HT-29 (cell line): ENCODE results near the gene TBP. TPM values are rescaled to one million over a fixed set of nuclear protein-coding genes. Genes with fewer than 3 reads are reported as not detected.
A peak's percentile ranks its signal among the peaks of the same experiment; 100 is the strongest.
"Not testable (repeated sequence)": the region's sequence is repeated elsewhere in the genome, so short reads cannot be mapped to it uniquely, and the experiment has no call there.

Source experiments
- DNase-seq: peaks from one replicate; pipeline ENCODE4 v3.0.0-alpha.2; 2015; ENCODE audit warnings: low spot score
- total RNA-seq: library from RNA; depleted of rRNA; stranded (reverse); fragments of >200 nt; shearing (Covaris generic); gene quantifications from 2 replicates; pipeline ENCODE4 v1.2.3, GENCODE V29; 2014; rRNA removed

Gene TBP
- total RNA-seq = 19.6 and 32.1 TPM in 2 replicates

DNA sequence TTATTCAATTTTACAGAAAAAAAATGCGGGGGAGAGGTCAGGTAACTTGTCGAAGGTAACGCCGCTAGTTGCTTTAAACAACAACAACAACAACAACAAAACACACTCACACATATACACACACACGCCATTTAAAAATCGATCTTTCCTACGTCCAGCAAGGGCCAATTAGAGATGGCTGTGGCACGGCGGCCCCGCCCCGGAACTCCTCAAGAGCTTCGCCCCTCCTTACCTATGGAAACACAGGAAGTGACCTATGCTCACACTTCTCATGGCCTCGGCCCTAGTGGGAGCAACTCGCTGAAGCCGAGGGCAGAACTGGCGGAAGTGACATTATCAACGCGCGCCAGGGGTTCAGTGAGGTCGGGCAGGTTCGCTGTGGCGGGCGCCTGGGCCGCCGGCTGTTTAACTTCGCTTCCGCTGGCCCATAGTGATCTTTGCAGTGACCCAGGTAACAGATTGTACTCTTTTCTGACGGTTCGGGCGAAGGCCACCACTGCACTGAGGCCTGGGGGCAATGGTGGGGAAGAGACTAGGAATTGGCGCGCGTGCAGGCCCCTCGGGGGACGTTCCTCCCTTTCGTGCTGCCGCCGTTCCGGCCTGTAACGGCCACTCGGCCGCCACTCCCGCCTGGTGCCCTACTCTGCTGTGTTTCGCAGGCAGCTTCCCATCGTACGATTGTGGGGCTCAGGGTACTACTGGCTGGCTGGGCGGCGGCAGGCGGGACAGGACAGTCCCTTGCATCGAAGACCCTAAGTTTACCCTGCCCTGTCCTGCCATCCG is at the start of gene TBP:
TSS of gene TBP (plus strand) at position 357 of the 783 bp plus-strand sequence. CDS start 2,661 bp downstream, outside the sequence.
- DNase-seq = peak; percentile 97

DNA sequence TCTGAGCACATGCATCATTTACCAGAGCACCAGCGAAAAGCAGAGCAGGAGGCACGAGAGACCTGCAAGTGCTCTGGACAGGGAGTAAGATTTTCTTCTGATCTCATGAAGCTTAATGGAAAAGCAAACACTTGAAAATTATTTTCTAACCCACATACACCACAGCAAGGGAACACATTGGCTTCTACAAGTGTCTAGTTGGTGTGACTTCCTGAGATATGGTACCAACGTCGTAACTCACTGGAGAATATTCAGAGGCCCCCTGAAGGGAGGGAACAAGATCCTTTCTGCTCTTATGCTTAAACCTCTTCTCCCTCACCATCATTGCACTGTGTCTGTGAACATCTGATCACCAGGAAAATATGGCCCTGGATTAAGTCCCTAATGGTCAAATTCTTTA is 49.7 kb upstream of the TBP start:
- no peak for DNase-seq

DNA sequence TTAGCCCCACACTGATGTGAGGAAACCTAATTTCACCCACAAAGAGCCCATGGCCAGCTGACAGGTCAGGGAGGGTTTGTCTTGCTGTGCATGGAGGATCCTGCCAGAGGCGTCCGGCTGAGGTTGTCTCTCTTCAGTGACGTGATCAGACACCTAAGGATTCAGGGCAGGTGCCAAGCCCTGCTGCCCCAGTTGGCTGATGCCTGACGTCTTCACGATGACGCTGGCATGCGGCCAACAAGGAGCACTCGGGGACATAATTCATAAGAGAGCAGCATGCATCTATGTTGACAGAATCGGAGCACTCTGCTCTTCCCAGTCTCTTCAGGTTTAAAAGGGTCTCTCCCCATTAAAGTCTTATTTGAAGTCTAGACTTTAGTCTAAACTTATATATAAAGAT is 48.9 kb upstream of the TBP start:
- no peak for DNase-seq

- no peak for DNase-seq
Measured at GRCh38 chr6:170506446-170506845, 47.7 kb upstream of the TBP start.

GRCh38 chr6:170507728-170508127 is 46.4 kb upstream of the TBP start:
- DNase-seq = not testable (repeated sequence)

DNA sequence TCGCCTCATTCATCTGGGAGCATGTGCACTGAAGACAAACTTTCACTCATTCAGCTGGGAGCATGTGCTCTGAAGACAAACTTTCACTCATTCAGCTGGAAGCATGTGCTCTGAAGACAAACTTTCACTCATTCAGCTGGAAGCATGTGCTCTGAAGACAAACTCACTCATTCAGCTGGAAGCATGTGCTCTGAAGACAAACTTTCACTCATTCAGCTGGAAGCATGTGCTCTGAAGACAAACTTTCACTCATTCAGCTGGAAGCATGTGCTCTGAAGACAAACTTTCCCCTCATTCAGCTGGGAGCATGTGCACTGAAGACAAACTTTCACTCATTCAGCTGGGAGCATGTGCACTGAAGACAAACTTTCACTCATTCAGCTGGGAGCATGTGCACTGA is 45.9 kb upstream of the TBP start:
- not testable (repeated sequence) for DNase-seq

- DNase-seq = not testable (repeated sequence)
Measured at GRCh38 chr6:170508892-170509722, 45.1 kb upstream of the TBP start.

DNA sequence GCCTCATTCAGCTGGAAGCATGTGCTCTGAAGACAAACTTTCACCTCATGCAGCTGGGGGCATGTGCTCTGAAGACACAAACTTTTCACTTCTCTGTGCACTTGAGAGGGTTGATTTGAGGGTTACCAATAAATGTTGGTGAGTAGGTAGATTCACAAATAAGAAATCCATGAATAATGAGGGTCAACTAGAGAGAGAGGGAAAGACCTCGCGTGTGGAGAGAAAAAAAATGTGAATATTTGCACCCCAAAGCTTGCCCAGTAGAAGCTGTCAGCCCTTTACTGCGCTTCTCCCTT is 44.5 kb upstream of the TBP start:
- DNase-seq = no peak

DNA sequence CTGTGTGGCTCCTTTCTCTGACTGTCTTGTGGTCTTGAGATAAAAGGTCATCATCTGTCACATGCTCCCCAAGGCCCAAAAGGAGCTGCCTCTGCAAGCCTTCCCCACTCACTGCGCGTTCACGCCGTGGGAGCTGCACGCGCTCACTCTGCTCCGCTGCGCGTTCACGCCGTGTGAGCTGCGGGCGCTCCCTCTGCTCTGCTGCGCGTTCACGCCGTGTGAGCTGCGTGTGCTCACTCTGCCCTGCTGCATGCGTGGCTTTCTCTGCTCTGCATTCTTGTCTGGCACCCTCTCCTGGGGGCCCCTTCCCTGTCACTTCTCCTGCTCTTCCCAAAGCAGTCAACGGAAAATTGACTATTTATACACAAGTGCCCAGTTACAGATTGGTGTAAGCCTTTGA is 43.5 kb upstream of the TBP start:
- DNase-seq = no peak

DNA sequence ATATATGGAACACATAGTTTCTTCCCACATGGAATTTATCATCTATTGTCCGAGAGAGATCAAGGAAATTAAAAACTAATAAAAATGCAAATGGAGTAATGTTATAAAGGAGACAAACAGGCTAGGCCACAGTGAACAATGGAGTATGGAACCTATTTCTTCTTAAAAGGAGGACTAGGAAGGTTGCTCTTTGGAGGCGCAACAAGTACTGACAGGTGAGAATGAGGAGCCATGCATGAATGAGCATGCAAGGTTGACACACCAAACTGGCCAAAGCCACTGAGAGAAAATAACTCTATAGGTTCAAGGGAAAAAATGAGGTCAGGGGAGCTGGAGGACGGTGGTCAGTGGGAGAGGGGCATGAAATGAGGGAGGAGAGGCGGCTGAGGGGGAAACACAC is 41.9 kb upstream of the TBP start:
- DNase-seq = no peak

DNA sequence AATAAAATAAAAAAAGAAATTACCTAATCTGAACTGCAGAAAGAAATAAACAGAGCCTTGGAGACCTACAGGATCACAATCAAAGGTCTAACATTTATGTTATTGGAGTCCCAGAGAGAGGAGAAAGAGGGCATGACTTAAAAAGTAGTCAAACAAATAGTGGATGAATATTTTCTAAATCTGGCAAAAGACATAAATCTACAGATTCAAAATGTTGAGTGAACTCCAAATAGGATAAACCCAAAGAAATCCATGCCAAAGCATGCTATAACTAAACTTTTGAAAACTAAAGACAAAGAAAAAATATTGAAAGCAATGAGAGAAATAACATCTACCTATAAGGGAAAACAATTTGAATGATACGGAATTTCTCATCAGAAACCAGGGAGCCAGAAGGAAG is 39.3 kb upstream of the TBP start:
- DNase-seq = no peak

- DNase-seq = peak; percentile 57
Measured at GRCh38 chr6:170516783-170517616, 37.2 kb upstream of the TBP start.

- no peak for DNase-seq
Measured at GRCh38 chr6:170522565-170523183, 31.5 kb upstream of the TBP start.

- DNase-seq = no peak
Measured at GRCh38 chr6:170523256-170524171, 30.7 kb upstream of the TBP start.

DNA sequence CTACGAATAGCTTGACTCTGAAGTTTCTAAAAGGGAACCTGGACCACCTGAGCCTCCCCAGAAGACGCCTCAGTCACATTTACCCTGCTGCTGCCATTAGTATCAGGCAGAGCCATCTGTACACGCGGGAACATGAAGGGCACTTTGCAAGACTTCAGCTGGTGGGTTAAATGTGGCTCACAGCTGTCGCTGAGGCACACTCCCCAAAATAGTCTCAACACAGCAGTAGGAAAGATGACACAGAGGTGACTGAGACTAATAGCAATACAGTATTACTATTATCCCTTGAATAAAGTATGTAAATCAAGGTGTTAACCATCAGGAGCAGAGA is 30.0 kb upstream of the TBP start:
- DNase-seq = no peak

DNA sequence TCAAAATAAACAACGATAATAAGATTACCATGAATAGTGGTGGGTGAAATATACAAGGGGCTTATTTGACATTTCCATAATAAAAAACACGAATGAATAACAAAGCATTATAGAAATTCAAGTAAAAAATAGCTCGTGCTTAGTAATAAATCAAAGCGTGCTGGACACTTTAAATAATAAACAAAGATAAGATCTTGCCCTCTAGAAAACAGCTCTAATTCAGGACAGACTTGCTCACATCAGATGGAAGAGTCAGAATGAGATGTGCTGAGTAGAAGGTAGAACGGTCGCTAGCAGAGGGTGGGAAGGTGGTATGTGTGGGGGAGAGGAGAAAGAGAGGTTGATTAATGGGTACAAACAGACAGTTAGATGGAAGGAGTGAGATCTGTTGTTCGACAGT is 28.4 kb upstream of the TBP start:
- DNase-seq = no peak

GRCh38 chr6:170527995-170528394 is 26.2 kb upstream of the TBP start:
- not testable (repeated sequence) for DNase-seq

- DNase-seq = peak; percentile 88
Measured at GRCh38 chr6:170529839-170530469, 24.2 kb upstream of the TBP start.

GRCh38 chr6:170532867-170533488 is 21.2 kb upstream of the TBP start:
- no peak for DNase-seq

GRCh38 chr6:170533792-170534191 is 20.4 kb upstream of the TBP start:
- no peak for DNase-seq
